ENCODE measurements around the gene ZNHIT1.

GRCh38 chr7:101173752-101174244 lies 44.2 kb upstream of the ZNHIT1 start:
- TF ChIP-seq CTCF (IDR thresholded peaks at IDR 0.05) (no peak), EZH2phosphoT487 (IDR thresholded peaks at IDR 0.05; ENCODE audit: borderline replicate concordance, low read depth) (no peak), RAD21 (IDR thresholded peaks at IDR 0.05; ENCODE audit: low read length) (no peak), RFX5 (IDR thresholded peaks at IDR 0.05; ENCODE audit: low read length) (no peak)
